Effector memory CD8-positive, alpha-beta T cell (primary cell): ENCODE data around the gene SURF6.
"Not testable (repeated sequence)": the region's sequence is repeated elsewhere in the genome, so short reads cannot be mapped to it uniquely, and the experiment has no call there.

Experiments used
- ATAC-seq: fragments of 150-1000 bp; cut with Tn5 transposase; replicated peaks from 2 replicates; pipeline ENCODE4 v1.10.0; 2021; ENCODE audit warnings: mild to moderate bottlenecking, moderate library complexity
- DNase-seq, 3 experiments: peaks; one replicate each; pipeline ENCODE4 v3.0.0; 2021
- H3K27ac Mint-ChIP-seq, 2 donors: one replicate each; pipeline ENCODE4 v1.8.0; 2022; ENCODE audit warnings: mild to moderate bottlenecking in 2 of 2, mixed read lengths in 2 of 2, moderate library complexity in 2 of 2
- H3K27me3 Mint-ChIP-seq, 2 donors: one replicate each; pipeline ENCODE4 v1.8.0; 2022; ENCODE audit warnings: mixed read lengths in 2 of 2
- H3K36me3 Mint-ChIP-seq: one replicate; pipeline ENCODE4 v1.8.0; 2022; ENCODE audit warnings: mild to moderate bottlenecking, moderate library complexity, mixed read lengths; ENCODE audit not compliant: insufficient read depth
- H3K4me1 Mint-ChIP-seq, 2 donors: one replicate each; pipeline ENCODE4 v1.8.0; 2022; ENCODE audit warnings: low read depth in 2 of 2, mixed read lengths in 2 of 2
- H3K4me3 Mint-ChIP-seq, 2 donors: one replicate each; pipeline ENCODE4 v1.8.0; 2022; ENCODE audit warnings: mild to moderate bottlenecking in 2 of 2, mixed read lengths in 2 of 2, moderate library complexity in 2 of 2
- H3K9me3 Mint-ChIP-seq, 2 donors: one replicate each; pipeline ENCODE4 v1.8.0; 2022; ENCODE audit warnings: mixed read lengths in 2 of 2

Gene SURF6

DNA sequence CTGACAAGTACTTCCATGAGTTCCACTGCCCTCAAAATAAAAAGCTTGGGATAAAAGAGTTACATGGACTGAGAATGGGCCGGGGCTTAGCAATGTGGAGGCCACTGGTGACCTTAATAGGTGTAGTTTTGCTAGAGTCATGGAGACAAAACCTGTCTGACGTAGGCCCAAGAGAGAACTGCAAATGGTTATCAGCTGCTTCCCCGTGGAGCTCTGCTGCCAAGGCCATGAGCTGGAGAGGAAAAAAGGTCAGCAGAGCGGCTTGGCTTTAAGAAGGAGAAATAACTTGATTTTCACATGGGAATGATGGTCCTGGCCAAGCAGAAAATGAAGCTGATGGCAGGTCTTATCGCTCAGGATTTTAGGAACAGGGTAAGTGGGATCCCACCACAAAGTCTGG, 3.7 kb upstream of the SURF6 start:
- no peaks in the 10 kb centered on the region for H3K9me3 Mint-ChIP-seq
- no peak for DNase-seq
- H3K27ac Mint-ChIP-seq, result no peak overlapping the region
- H3K36me3 Mint-ChIP-seq, result peaks cover 35% of the 10 kb centered on the region
- no peaks in the 10 kb centered on the region for H3K27me3 Mint-ChIP-seq
- ATAC-seq, result no peak
- H3K4me3 Mint-ChIP-seq, result no peak overlapping the region
- peaks cover 22 to 30% of the 10 kb centered on the region in 2 donors for H3K4me1 Mint-ChIP-seq

DNA sequence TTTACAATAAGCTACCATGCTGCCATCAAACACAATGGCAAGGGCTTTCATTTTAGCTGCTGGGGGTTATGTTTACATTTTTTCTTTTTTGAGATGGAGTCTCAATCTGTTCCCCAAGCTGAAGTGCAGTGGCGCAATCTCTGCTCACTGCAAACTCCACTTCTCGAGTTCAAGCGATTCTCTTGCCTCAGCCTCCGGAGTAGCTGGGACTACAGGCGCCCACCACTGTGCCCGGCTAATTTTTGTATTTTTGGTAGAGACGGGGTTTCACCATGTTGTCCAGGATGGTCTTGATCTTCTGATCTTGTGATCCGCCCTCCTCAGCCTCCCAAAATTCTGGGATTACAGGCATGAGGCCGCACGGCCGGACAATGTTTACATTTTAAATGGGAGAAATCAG, 1.1 kb downstream of the SURF6 start:
- H3K36me3 Mint-ChIP-seq, result peaks cover 58% of the 10 kb centered on the region
- not testable (repeated sequence) for DNase-seq, H3K9me3 Mint-ChIP-seq, H3K27me3 Mint-ChIP-seq, ATAC-seq
- peak overlapping the region; percentile 90 to 93 for H3K27ac Mint-ChIP-seq
- H3K4me3 Mint-ChIP-seq, result peak overlapping the region; percentile 90 to 94
- peaks cover 14 to 17% of the 10 kb centered on the region in 2 donors for H3K4me1 Mint-ChIP-seq

DNA sequence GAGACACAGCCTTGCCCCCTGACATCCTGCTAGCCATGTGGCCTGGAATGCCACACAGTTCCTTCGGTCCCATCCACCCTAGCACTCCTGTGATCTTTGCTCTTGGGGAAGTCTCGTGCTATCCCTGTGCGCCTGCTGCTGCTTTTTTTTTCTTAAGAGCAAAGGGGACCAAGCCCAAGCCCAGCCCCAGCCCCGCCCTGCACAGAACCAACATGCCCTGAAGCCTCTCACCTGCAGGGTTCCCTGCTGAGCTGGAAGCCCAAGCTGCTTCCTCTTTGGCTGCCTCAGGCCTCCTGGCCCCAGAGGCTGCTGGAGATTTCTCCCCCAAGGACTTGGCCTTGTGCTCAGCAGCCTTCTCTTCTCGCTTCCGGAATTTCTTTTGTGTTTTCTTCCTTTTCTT, 1.8 kb downstream of the SURF6 start:
- Mint-ChIP-seq H3K9me3 (no peaks in the 10 kb centered on the region), H3K4me3 (no peak overlapping the region), H3K27me3 (no peaks in the 10 kb centered on the region), H3K36me3 (peaks cover 58% of the 10 kb centered on the region), H3K27ac (peak overlapping the region in 1 of 2 donors; percentile 90), H3K4me1 (peaks cover 12 to 15% of the 10 kb centered on the region in 2 donors)
- ATAC-seq (no peak), DNase-seq (no peak)

DNA sequence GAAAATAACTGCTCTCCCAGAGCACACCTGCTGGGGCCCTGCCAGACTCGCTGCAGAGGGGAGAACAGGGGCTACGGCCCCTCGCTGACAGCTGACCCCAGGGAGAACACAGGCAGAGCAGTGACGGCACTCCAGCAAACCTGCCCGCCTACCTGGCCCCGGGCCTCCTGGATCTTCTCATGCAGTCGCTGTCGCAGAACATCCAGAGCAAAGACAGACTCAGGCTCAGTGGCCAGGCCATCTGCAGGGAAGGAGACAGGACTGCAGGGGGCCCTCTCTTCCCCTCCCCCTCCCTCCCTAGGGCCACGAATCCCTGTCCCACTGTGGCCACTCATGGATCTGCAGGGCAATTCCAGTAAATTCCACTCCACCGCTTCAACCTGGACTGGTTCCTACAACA, 2.4 kb downstream of the SURF6 start:
- ATAC-seq, result no peak
- Mint-ChIP-seq H3K4me1 (peaks cover 17 to 18% of the 10 kb centered on the region in 2 donors), H3K9me3 (no peaks in the 10 kb centered on the region), H3K27me3 (no peaks in the 10 kb centered on the region), H3K4me3 (no peak overlapping the region), H3K27ac (no peak overlapping the region), H3K36me3 (peaks cover 63% of the 10 kb centered on the region)
- DNase-seq, result no peak

DNA sequence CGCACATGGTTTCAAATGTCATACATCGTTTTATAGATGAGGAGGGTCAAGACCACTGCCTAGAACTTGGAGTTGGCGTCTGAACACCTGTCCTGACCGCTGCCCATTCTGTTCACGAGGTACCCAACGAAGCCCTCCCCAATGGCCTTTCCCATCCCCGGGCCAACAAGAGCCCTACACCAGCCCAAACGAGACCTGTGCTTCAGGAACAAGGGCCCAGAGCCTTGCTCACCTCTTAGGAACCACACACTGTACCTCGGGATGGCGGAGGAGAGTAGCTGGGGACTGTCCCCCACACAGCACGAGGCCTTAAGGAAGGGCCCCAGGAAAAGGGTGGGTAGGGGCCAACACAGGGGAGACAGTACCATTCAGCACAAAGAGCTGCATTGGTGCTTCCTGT, 3.0 kb downstream of the SURF6 start:
- no peak for DNase-seq
- Mint-ChIP-seq H3K27ac (no peak overlapping the region), H3K36me3 (peaks cover 68% of the 10 kb centered on the region), H3K9me3 (no peaks in the 10 kb centered on the region), H3K4me1 (peaks cover 17 to 19% of the 10 kb centered on the region in 2 donors), H3K4me3 (no peak overlapping the region), H3K27me3 (no peaks in the 10 kb centered on the region)
- no peak for ATAC-seq

DNA sequence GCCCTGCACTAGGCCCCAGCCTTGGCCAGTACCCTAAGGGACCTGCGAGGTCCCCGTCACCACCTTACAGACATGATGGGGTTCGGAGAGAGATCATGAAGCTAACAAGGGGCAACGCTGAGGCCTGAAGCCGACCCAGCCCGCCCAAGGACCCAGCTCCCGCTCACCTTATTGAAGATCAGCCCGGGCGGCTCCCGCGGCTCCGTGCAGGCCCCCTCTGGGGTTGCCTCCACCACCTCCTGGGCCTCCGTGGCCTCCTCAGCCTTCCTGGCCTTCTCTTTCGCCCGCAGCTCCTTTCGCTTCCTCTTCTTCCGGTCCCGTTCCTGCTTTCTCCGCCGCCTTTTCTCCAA, 3.6 kb downstream of the SURF6 start:
- Mint-ChIP-seq H3K9me3 (no peaks in the 10 kb centered on the region), H3K4me1 (peaks cover 17 to 19% of the 10 kb centered on the region in 2 donors), H3K27me3 (no peaks in the 10 kb centered on the region), H3K4me3 (no peak overlapping the region), H3K27ac (no peak overlapping the region), H3K36me3 (peaks cover 65% of the 10 kb centered on the region)
- ATAC-seq (no peak), DNase-seq (no peak)

DNA sequence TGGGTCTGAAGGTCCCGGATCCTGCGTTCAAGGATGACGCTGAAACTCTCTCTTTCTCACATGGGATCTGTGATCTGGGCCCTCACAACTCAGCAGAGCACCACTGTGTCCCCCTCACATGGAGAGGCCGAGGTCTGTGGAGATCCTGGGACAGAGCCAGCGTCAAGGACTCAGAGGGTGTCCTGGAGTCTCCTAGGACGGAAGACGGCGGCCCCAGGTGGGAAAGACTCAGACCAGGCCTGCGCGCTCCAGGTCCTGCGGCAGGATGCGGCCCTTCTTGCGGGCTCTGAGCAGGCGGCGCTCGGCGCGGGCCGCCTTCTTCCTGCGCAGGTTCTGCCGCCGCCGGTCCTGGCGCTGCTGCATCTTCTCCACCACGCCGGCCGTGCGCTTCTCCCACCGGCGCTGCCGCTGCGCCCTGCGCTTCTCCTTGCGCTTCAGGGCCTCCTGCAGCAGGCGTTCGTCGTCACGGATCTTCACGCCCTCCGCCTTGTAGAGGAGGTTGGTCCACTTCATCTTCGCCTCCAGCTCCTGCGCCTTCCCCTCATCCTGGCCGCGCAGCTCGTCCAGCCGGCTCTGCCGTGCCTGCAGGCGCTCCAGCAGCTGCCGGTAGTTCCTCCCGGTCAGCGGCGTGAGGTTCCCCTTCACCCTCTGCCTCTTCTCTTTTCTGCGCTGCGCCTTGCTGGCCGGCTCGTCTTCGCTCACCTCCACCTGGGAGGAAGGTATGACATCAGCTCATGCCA, 4.2 kb downstream of the SURF6 start:
- Mint-ChIP-seq H3K4me3 (no peak overlapping the region), H3K4me1 (peaks cover 15 to 19% of the 10 kb centered on the region in 2 donors), H3K9me3 (no peaks in the 10 kb centered on the region), H3K27me3 (no peaks in the 10 kb centered on the region), H3K27ac (no peak overlapping the region), H3K36me3 (peaks cover 65% of the 10 kb centered on the region)
- ATAC-seq, result no peak
- no peak for DNase-seq

DNA sequence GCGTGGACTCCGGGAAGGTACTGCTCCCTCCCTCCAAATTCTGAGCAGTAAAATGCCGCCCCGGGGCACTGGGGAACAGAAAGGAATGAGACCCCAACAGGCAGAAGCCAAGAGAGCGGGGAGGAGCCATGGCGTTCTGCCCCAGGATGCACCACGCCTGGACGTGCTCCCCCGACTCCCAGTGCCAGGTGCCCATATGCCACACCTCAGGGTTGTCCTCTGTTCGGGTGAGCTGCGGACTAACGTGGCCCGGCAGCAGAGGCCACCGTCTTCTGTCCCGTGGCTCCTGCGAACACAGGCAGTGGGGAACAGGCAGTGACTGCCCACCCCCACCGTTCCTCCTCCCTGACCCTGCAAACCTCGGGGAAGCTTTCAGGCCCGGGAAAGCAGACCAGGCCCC, 4.8 kb downstream of the SURF6 start:
- H3K36me3 Mint-ChIP-seq, result peaks cover 65% of the 10 kb centered on the region
- ATAC-seq, result no peak
- H3K27ac Mint-ChIP-seq, result no peak overlapping the region

DNA sequence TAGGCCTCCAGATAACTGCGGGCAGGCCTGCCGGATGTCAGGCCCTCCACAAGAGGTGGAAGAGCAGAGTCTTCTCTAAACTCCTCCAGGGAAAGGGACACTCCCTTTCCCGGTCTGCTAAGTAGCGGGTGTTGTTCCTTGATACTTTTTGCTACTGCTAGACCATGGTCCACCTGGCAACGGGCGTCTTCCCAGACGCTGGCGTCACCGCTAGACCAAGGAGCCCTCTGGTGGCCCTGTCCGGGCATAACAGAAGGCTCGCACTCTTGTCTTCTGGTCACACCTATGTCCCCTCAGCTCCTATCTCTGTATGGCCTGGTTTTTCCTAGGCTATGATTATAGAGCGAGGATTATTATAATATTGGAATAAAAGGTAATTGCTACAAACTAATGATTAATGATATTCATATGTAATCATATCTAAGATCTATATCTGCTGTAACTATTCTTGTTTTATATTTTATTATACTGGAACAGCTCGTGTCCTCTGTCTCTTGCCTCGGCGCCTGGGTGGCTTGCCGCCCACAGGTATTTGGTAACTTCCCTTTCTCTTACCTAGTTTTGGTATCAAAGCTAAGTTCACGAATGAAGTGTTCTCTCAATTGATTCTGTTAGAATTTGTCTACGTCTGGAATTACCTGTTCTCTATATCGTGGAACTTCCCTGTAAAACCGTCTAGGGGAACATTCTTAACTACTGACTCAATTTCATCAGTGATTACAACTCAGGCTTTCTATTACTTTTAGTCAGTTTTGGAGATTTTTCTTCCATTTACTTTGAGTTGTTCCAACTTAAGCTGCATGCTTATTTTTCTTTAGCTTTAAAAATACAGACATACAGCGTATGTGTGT, 6.5 kb downstream of the SURF6 start:
- not testable (repeated sequence) for DNase-seq, H3K4me3 Mint-ChIP-seq, H3K9me3 Mint-ChIP-seq, H3K27me3 Mint-ChIP-seq, ATAC-seq, H3K27ac Mint-ChIP-seq
- H3K36me3 Mint-ChIP-seq, result peaks cover 52% of the 10 kb centered on the region
- H3K4me1 Mint-ChIP-seq, result peaks cover 4 to 10% of the 10 kb centered on the region in 2 donors

More for the DNA sequence above, 4.8 kb downstream of the SURF6 start:
- Mint-ChIP-seq H3K27me3 (no peaks in the 10 kb centered on the region), H3K4me3 (no peak overlapping the region), H3K4me1 (peaks cover 10 to 19% of the 10 kb centered on the region in 2 donors), H3K9me3 (no peaks in the 10 kb centered on the region)
- no peak for DNase-seq

DNA sequence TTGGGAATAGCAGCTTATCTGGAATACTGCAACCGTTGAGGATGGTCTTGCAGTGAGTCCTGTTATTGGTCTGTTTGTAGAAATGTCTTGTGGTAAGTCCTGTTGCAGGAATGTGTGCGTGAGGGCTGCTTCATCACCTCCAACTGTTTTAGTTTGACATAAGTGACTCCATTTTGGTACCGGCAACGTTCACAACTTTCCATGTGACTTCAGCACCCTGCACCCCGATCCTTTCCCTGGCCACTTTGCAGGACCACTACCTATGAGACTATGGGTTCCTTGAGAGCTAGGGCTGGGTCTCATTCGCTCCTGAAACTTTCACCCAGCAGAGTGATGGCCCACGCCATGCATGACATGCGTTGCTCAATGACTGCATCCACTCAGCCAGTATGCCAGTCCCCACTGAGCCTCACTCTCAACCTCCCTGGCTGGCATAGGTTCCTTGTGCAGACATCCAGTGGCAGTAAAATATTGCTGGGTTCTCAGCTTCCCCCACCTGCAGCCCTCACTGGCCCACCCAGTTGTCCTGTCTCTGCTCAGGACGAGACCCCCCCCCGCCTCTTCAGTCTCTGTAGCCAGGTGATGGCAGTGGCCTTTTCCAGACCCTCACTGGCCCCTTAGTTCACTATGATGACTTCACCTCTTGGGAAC, 8.0 kb downstream of the SURF6 start:
- no peak for DNase-seq

DNA sequence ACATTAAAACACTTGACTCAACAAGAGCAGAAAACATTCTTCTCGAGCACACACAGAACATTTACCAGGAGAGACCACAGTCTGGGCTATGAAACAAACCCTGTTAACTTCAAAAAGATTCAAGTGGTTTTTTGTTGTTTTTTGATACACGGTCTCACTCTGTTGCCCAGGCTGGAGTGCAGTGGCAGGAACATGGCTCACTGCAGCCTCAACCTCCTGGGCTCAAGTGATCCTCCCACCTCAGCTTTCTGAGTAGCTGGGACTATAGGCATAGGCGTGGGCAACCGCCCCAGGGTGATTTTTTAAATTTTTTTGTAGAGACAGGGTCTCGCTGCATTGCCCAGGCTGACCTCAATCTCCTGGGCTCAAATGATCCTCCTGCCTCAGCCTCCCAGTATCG, 9.0 kb downstream of the SURF6 start:
- not testable (repeated sequence) for H3K9me3 Mint-ChIP-seq, DNase-seq, H3K4me3 Mint-ChIP-seq, H3K27ac Mint-ChIP-seq, H3K4me1 Mint-ChIP-seq, H3K27me3 Mint-ChIP-seq, ATAC-seq
- peaks cover 27% of the 10 kb centered on the region for H3K36me3 Mint-ChIP-seq

More for the DNA sequence above, 8.0 kb downstream of the SURF6 start:
- Mint-ChIP-seq H3K9me3 (no peaks in the 10 kb centered on the region), H3K4me1 (peaks cover 8 to 10% of the 10 kb centered on the region in 2 donors), H3K27me3 (no peaks in the 10 kb centered on the region), H3K4me3 (no peak overlapping the region), H3K36me3 (peaks cover 37% of the 10 kb centered on the region), H3K27ac (no peak overlapping the region)
- ATAC-seq, result no peak

DNA sequence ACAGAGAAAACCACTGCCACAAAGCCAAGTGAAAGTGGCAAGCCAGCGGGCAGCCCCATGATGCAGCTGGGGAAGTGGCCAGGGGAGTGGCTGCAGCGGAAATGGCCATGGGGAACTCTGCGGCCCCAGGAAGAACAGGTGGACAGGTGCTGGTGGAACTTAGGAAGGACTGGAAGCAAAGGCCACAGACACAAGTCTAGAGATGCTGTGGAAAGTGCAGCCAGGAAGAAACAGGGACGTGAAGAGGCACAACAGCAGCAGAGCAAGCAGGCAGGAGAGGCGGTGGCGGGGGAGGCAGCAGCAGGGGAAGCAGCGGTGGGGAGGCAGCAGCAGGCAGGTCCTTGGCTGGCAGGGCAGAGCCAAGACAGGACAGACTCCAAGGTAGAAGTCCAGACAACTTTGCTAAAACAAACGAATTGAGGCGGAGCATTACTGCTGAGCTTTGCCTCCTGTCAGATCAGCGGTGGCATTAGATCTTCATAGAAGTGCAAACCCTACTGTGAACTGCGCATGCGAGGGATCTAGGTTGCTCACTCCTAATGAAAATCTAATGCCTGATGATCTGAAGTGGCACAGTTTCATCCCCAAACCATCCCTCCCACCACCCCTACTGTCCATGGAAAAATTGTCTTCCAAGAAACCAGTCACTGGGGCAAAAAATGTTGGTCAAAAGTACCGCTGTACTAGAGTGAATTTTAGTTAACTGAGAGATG, 11.8 kb downstream of the SURF6 start:
- H3K36me3 Mint-ChIP-seq, result peaks cover 13% of the 10 kb centered on the region
- no peak overlapping the region for H3K4me3 Mint-ChIP-seq
- H3K9me3 Mint-ChIP-seq, result no peaks in the 10 kb centered on the region
- peaks cover 0 to 5% of the 10 kb centered on the region in 2 donors for H3K27me3 Mint-ChIP-seq
- peak overlapping the region in 1 of 2 donors; percentile 41 for H3K27ac Mint-ChIP-seq
- ATAC-seq, result no peak
- no peak for DNase-seq
- H3K4me1 Mint-ChIP-seq, result peaks cover 6% of the 10 kb centered on the region in 2 donors

DNA sequence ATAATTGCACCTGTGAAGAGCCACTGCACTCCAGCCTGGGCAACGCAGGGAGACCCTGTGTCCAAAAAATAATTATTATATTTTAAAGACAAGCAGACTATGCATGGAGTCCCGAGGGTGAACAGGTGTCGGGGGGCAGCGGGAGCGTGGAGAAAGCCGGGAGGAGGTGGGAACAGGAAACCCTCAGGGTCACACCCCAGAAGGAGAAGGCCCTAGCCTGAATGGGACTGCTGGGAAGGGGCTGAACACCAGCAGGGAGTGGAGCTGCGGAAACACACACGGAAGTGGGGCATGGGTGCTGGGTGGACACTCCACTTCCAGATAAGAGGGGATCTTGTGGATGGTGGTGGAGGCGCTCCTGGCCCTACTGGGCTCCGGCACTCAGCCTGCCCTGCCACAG, 12.8 kb downstream of the SURF6 start:
- peaks cover under 1 to 5% of the 10 kb centered on the region in 2 donors for H3K27me3 Mint-ChIP-seq
- DNase-seq (no peak), ATAC-seq (no peak)
- peaks cover 4% of the 10 kb centered on the region for H3K36me3 Mint-ChIP-seq
- H3K4me1 Mint-ChIP-seq, result peaks cover 0 to 4% of the 10 kb centered on the region in 2 donors
- H3K27ac Mint-ChIP-seq, result no peak overlapping the region
- no peak overlapping the region for H3K4me3 Mint-ChIP-seq
- H3K9me3 Mint-ChIP-seq, result no peaks in the 10 kb centered on the region
